ENCODE measurements around the gene LRRC25. TPM values are rescaled to one million over a fixed set of nuclear protein-coding genes. Genes with fewer than 3 reads are reported as not detected.

Gene LRRC25
- total and polyA plus RNA-seq, 2 donors (not counting 3 experiments of a cell fraction or from before 2014, with no cell fraction given): not detected

GRCh38 chr19:18373407-18373891, 24.0 kb downstream of the LRRC25 start:
- Histone ChIP-seq H3K9ac (replicated peaks; ENCODE audit: extremely low read depth, insufficient read depth, low read length) (peak overlapping the region; percentile 50), H3K4me1 (ENCODE audit: control insufficient read depth, extremely low read depth, insufficient read depth, low read length) (peaks cover 17% of the 10 kb centered on the region), H3K4me3 (replicated peaks in 1 of 3; ENCODE audit: insufficient read depth in 1 of 3, low read depth in 1 of 3, low read length in 3 of 3) (no peak overlapping the region), H3K4me2 (ENCODE audit: insufficient read depth, low read length) (no peak overlapping the region), H3K27ac (ENCODE audit: insufficient read depth, low read depth, low read length) (peak overlapping the region; percentile 92), H4K20me1 (replicated peaks; ENCODE audit: control insufficient read depth, extremely low read depth, insufficient read depth, low read length) (no peaks in the 10 kb centered on the region), H3K9me3 (replicated peaks; ENCODE audit: control insufficient read depth, insufficient read depth, low read length) (no peaks in the 10 kb centered on the region), H3K27me3 (ENCODE audit: control insufficient read depth in 2 of 2, insufficient read depth in 2 of 2, low read length in 2 of 2) (no peaks in the 10 kb centered on the region), H3K79me2 (ENCODE audit: control insufficient read depth, insufficient read depth, low read length) (no peaks in the 10 kb centered on the region), H2AFZ (ENCODE audit: low read depth, low read length) (no peak overlapping the region), H3K36me3 (ENCODE audit: control insufficient read depth in 2 of 2, extremely low read depth in 1 of 2, insufficient read depth in 2 of 2, low read length in 2 of 2) (no peaks in the 10 kb centered on the region), H3K9me1 (replicated peaks; ENCODE audit: control insufficient read depth, extremely low read depth, insufficient read depth, low read length) (no peaks in the 10 kb centered on the region)
- no TSS peak for BruUV-seq (replicated peaks)
- dilution Hi-C loops (cut with MboI; ENCODE audit: extremely low pct_ligation_motif_present, low sequenced_read_pairs) (no loop called here), intact Hi-C loops (cut with micrococcal nuclease) (no loop called here)
- no peak for FAIRE-seq
- DNase-seq (ENCODE audit: low read depth, low spot score): no peak
- ChIA-PET POLR2A (interaction anchor here (1.7 to 3.1 kb wide), 2 partner anchors 8 to 13 kb away, joined by 13 to 19 read pairs; partner anchors contain the start of gene GDF15), CTCF (interaction anchor here (1.0 to 3.2 kb wide), 2 partner anchors 9 to 12 kb away, joined by 3 to 19 read pairs; partner anchors contain the start of gene GDF15)
- no peak for TF ChIP-seq MYC (IDR thresholded peaks at IDR 0.05; ENCODE audit: low read depth, low read length)
- no peak for TF ChIP-seq CTCF (IDR thresholded peaks at IDR 0.05; ENCODE audit: extremely low read depth in 1 of 2, insufficient read depth in 1 of 2, low read depth in 1 of 2, low read length in 2 of 2)
- TF ChIP-seq MAX (IDR thresholded peaks at IDR 0.05; ENCODE audit: insufficient read depth, insufficient read length): no peak
- no peak for TF ChIP-seq GATA2 (IDR thresholded peaks at IDR 0.05; ENCODE audit: insufficient read depth, insufficient read length, low read depth, low read length)
- no peak for TF ChIP-seq EZH2 (IDR thresholded peaks at IDR 0.05; ENCODE audit: borderline replicate concordance, low read depth, low read length, severe bottlenecking)
- TF ChIP-seq POLR2A (IDR thresholded peaks at IDR 0.05; ENCODE audit: low read depth, low read length): no peak
- no peak for TF ChIP-seq JUN (IDR thresholded peaks at IDR 0.05; ENCODE audit: borderline replicate concordance, insufficient read depth, insufficient read length, low read depth)
- no peak for TF ChIP-seq POLR2AphosphoS5 (IDR thresholded peaks at IDR 0.05; ENCODE audit: insufficient read depth, low read depth, low read length)
- TF ChIP-seq FOS (IDR thresholded peaks at IDR 0.05; ENCODE audit: borderline replicate concordance, insufficient read depth, low read length): no peak

Data from endothelial cell of umbilical vein (primary cell).